ENCODE measurements around the gene DAG1.

Gene DAG1

GRCh38 chr3:49567406-49567805 lies 97.3 kb downstream of the DAG1 start:
- DNase-seq (ENCODE audit: insufficient read length, low spot score) (no peak), FAIRE-seq (no peak)
- TF ChIP-seq, protein P1, sequence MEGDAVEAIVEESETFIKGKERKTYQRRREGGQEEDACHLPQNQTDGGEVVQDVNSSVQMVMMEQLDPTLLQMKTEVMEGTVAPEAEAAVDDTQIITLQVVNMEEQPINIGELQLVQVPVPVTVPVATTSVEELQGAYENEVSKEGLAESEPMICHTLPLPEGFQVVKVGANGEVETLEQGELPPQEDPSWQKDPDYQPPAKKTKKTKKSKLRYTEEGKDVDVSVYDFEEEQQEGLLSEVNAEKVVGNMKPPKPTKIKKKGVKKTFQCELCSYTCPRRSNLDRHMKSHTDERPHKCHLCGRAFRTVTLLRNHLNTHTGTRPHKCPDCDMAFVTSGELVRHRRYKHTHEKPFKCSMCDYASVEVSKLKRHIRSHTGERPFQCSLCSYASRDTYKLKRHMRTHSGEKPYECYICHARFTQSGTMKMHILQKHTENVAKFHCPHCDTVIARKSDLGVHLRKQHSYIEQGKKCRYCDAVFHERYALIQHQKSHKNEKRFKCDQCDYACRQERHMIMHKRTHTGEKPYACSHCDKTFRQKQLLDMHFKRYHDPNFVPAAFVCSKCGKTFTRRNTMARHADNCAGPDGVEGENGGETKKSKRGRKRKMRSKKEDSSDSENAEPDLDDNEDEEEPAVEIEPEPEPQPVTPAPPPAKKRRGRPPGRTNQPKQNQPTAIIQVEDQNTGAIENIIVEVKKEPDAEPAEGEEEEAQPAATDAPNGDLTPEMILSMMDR (IDR thresholded peaks at IDR 0.05; ENCODE audit: insufficient read depth, missing control alignments), result no peak

DNA sequence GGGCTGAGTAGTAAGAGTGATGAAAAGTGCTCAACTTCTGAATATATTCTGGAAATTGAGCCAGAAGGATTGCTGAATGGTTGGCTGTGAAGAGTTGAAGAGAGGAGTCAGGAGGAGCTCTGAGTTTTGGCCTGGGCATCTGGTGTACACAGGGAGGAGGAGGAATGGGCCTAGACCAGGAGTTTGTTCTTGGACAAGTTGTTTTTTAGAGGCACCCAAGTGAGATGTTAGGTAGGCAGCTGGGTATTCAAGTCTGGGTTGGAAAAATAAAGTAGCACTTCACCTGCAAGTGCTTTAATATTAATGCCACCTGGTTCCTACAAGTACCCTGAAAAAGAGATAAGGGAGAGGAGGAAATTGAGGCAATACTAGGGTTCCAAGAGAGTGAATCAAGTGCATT lies 98.9 kb downstream of the DAG1 start:
- TF ChIP-seq, protein P1 (IDR thresholded peaks at IDR 0.05; ENCODE audit: insufficient read depth, missing control alignments), result no peak
- DNase-seq (ENCODE audit: insufficient read length, low spot score), result no peak
- FAIRE-seq, result no peak

DNA sequence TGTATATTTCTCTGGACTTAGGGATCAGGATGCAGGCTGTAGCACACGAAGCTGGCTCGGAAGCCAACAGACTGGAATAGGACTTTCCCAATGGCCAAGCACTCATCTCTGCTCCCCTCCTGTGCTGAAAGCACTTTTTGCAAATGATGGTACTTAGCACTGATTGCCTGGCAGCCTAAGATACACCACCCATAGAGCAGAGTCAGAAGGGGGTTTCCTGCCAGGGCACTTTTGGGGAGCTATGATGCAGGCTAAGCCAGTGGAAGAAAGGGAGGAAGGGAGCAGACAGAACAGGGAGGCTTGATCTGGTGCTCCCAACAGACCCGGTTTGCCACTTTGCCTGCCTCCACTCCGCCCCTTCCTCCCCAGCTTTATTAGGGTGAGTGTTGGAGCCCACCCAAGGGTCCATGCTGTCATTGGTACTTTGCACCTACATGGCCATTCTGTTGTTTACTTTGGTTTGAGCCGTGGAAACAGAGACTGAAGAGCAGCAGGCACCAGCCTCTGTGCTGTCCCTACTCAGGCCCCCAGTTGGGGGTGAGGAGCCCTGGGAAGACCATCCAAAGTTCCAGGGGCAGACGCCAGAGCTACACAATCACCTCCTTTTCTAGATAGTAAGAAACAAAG lies 100.1 kb downstream of the DAG1 start:
- FAIRE-seq (no peak), DNase-seq (ENCODE audit: insufficient read length, low spot score) (no peak)

DNA sequence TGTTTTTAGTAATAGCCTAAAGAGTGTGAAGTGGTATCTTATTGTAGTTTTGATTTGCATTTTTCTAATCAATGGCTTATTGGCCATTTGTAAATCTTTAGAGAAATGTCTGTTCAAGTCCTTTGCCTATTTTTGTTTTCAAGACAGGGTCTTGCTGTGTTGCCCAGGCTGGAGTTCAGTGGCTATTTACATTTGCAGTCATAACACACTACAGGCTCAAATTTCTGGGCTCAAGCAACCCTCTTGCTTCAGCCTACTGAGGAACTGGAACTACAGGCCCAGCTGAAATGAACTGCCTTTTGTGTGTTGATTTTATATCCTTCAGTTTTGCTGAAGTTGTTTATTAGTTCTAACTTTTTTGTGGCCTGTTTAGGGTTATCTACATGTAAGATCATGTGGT lies 112.1 kb downstream of the DAG1 start:
- DNase-seq (ENCODE audit: insufficient read length, low spot score), result no peak
- FAIRE-seq, result no peak
- TF ChIP-seq, protein P1 (IDR thresholded peaks at IDR 0.05; ENCODE audit: insufficient read depth, missing control alignments), result no peak

More for the DNA sequence above, 100.1 kb downstream of the DAG1 start:
- TF ChIP-seq, protein P1 (IDR thresholded peaks at IDR 0.05; ENCODE audit: insufficient read depth, missing control alignments), result no peak
